ENCODE data around the gene NAV2. TPM values are rescaled to one million over a fixed set of nuclear protein-coding genes. Genes with fewer than 3 reads are reported as not detected.

The NAV2 gene
- total RNA-seq, 1 experiment from 2014 or later, result 63.5 TPM

DNA sequence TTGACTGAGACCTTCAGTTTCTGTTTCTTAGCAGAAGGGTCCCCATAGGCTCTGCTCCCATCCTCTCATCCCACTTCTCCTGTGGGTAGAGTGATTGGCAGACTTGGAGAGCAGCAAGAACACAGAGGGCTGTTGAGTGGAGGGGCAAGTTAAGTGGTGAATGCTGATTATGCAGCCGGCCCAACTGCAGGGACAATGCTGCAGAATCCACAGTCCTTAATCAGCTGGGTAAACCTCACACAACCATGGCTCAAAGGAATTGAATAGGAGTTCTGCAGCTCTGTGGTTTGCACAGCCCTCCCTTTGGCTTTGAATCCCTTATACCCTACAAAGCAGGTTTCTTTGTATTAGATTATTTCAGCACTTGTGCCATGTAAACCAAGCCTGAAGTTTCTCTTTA is 161.1 kb downstream of the NAV2 start:
- Mint-ChIP-seq H3K27me3 (ENCODE audit: insufficient read depth, unreplicated experiment) (no peaks in the 10 kb centered on the region), H3K9me3 (ENCODE audit: unreplicated experiment) (no peaks in the 10 kb centered on the region), H3K4me3 (ENCODE audit: unreplicated experiment) (no peak overlapping the region), H3K27ac (ENCODE audit: unreplicated experiment) (no peak overlapping the region), H3K4me1 (ENCODE audit: low read depth, unreplicated experiment) (no peaks in the 10 kb centered on the region), H3K36me3 (ENCODE audit: insufficient read depth, unreplicated experiment) (no peaks in the 10 kb centered on the region)
- no peak for DNase-seq
- no TSS peak for BruUV-seq (replicated peaks)
- intact Hi-C loops (cut with micrococcal nuclease; ENCODE audit: unreplicated experiment), result no loop called here
- TF ChIP-seq, protein P1, sequence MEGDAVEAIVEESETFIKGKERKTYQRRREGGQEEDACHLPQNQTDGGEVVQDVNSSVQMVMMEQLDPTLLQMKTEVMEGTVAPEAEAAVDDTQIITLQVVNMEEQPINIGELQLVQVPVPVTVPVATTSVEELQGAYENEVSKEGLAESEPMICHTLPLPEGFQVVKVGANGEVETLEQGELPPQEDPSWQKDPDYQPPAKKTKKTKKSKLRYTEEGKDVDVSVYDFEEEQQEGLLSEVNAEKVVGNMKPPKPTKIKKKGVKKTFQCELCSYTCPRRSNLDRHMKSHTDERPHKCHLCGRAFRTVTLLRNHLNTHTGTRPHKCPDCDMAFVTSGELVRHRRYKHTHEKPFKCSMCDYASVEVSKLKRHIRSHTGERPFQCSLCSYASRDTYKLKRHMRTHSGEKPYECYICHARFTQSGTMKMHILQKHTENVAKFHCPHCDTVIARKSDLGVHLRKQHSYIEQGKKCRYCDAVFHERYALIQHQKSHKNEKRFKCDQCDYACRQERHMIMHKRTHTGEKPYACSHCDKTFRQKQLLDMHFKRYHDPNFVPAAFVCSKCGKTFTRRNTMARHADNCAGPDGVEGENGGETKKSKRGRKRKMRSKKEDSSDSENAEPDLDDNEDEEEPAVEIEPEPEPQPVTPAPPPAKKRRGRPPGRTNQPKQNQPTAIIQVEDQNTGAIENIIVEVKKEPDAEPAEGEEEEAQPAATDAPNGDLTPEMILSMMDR (IDR thresholded peaks at IDR 0.05; ENCODE audit: insufficient read depth in 1 of 2, low read depth in 1 of 2, low read length in 1 of 2, severe bottlenecking in 1 of 2, unreplicated experiment in 1 of 2), result no peak
- no peaks in the 10 kb centered on the region for H3K9me3 ChIP-seq
- no peaks in the 10 kb centered on the region for H3K4me1 ChIP-seq
- H3K36me3 ChIP-seq (ENCODE audit: control insufficient read depth, insufficient read depth, low read length), result no peaks in the 10 kb centered on the region
- H3K27me3 ChIP-seq (replicated peaks; ENCODE audit: control insufficient read depth, insufficient read depth, low read length), result no peaks in the 10 kb centered on the region
- ChIA-PET CTCF (no interaction called here), POLR2A (no interaction called here)
- H3K4me3 ChIP-seq (ENCODE audit: low read depth, low read length), result no peak overlapping the region

DNA sequence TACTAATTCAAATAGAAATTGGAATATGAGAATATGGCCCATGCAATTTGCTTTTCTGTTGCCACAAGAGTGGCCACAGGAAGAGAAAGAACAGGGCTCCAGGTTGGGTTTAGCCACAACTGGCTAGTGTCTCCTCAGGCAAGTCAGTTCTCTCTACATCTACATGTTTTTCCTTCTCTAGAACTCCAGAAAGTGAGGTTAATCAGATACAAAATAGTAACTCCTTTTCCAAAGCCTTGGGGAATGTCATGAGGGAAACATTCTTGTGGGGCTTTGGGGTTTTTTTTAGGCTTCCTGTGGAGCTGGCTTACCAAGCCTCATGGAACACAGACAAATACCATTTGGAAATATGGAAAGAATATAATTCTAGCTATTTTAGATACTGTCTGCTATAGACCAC is 161.6 kb downstream of the NAV2 start:
- no peaks in the 10 kb centered on the region for H3K4me1 ChIP-seq
- ChIA-PET CTCF (no interaction called here), POLR2A (no interaction called here)
- H3K4me3 Mint-ChIP-seq (ENCODE audit: unreplicated experiment), result no peak overlapping the region
- H3K9me3 ChIP-seq, result no peaks in the 10 kb centered on the region
- H3K4me1 Mint-ChIP-seq (ENCODE audit: low read depth, unreplicated experiment), result no peaks in the 10 kb centered on the region
- no peaks in the 10 kb centered on the region for H3K27me3 ChIP-seq (replicated peaks; ENCODE audit: control insufficient read depth, insufficient read depth, low read length)
- H3K36me3 ChIP-seq (ENCODE audit: control insufficient read depth, insufficient read depth, low read length), result no peaks in the 10 kb centered on the region
- intact Hi-C loops (cut with micrococcal nuclease; ENCODE audit: unreplicated experiment), result no loop called here
- TF ChIP-seq, protein P1 (IDR thresholded peaks at IDR 0.05; ENCODE audit: insufficient read depth in 1 of 2, low read depth in 1 of 2, low read length in 1 of 2, severe bottlenecking in 1 of 2, unreplicated experiment in 1 of 2), result no peak
- no peaks in the 10 kb centered on the region for H3K36me3 Mint-ChIP-seq (ENCODE audit: insufficient read depth, unreplicated experiment)
- DNase-seq, result no peak
- no peak overlapping the region for H3K4me3 ChIP-seq (ENCODE audit: low read depth, low read length)
- no peaks in the 10 kb centered on the region for H3K9me3 Mint-ChIP-seq (ENCODE audit: unreplicated experiment)
- no TSS peak for BruUV-seq (replicated peaks)
- H3K27me3 Mint-ChIP-seq (ENCODE audit: insufficient read depth, unreplicated experiment), result no peaks in the 10 kb centered on the region
- H3K27ac Mint-ChIP-seq (ENCODE audit: unreplicated experiment), result no peak overlapping the region

DNA sequence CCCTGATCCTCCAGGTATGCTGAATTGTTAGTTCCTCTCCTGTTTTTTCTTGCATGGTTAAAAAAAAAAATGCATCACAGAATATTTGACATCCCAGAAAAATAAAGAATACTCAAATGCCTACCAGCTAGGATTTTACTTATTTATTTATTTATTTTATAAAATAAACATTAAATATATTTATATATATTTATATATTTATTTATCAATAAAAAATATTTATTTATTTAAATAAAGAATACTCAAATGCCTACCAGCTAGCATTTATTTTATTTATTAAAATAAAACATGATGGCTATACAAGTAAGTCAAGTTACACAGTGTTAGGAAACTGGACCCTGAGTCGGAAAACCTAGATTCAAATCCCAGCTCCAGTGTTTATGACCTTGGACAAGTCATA is 164.1 kb downstream of the NAV2 start:
- no peaks in the 10 kb centered on the region for H3K36me3 Mint-ChIP-seq (ENCODE audit: insufficient read depth, unreplicated experiment)
- no peak overlapping the region for H3K4me3 Mint-ChIP-seq (ENCODE audit: unreplicated experiment)
- ChIA-PET POLR2A (no interaction called here), CTCF (no interaction called here)
- no peaks in the 10 kb centered on the region for H3K4me1 ChIP-seq
- H3K4me1 Mint-ChIP-seq (ENCODE audit: low read depth, unreplicated experiment), result no peaks in the 10 kb centered on the region
- H3K27me3 Mint-ChIP-seq (ENCODE audit: insufficient read depth, unreplicated experiment), result no peaks in the 10 kb centered on the region
- no peaks in the 10 kb centered on the region for H3K36me3 ChIP-seq (ENCODE audit: control insufficient read depth, insufficient read depth, low read length)
- intact Hi-C loops (cut with micrococcal nuclease; ENCODE audit: unreplicated experiment), result no loop called here
- H3K9me3 ChIP-seq, result no peaks in the 10 kb centered on the region
- H3K4me3 ChIP-seq (ENCODE audit: low read depth, low read length), result no peak overlapping the region
- no TSS peak for BruUV-seq (replicated peaks)
- no peaks in the 10 kb centered on the region for H3K9me3 Mint-ChIP-seq (ENCODE audit: unreplicated experiment)
- TF ChIP-seq, protein P1 (IDR thresholded peaks at IDR 0.05; ENCODE audit: insufficient read depth in 1 of 2, low read depth in 1 of 2, low read length in 1 of 2, severe bottlenecking in 1 of 2, unreplicated experiment in 1 of 2), result no peak
- no peak for DNase-seq
- H3K27ac Mint-ChIP-seq (ENCODE audit: unreplicated experiment), result no peak overlapping the region
- no peaks in the 10 kb centered on the region for H3K27me3 ChIP-seq (replicated peaks; ENCODE audit: control insufficient read depth, insufficient read depth, low read length)
